H1 (cell line): Measurements from ENCODE around the gene SEMA3C. TPM values are rescaled to one million over a fixed set of nuclear protein-coding genes. Genes with fewer than 3 reads are reported as not detected.

Experiments used
- CTCF ChIA-PET: fragments of 300-600 bp; sonication (Branson Sonifier 250); formaldehyde crosslinking; loops from one replicate; lab custom pipeline; 2021; ENCODE audit not compliant: partially characterized antibody; lab: Charles Lee
- POLR2A ChIA-PET: fragments of 300-600 bp; sonication (Branson Sonifier 250); formaldehyde crosslinking; loops from one replicate; lab custom pipeline; 2021; ENCODE audit warnings: inconsistent platforms; ENCODE audit not compliant: partially characterized antibody; lab: Charles Lee
- DNase-seq, 2 experiments: peaks; one replicate each; pipeline versions ENCODE4 v3.0.0 to v3.0.0-alpha.2; 2010 to 2022; ENCODE audit warnings: low spot score in 2 of 2, low read depth in 1 of 2, mixed read lengths in 1 of 2
- FAIRE-seq: peaks from 2 replicates; lab custom pipeline; 2011; peaks lifted over from hg19 to GRCh38; lab: Jason Lieb, UNC
- H2AFZ ChIP-seq: 2 replicates; pipeline ENCODE4 v1.8.1; 2012; ENCODE audit warnings: low read length, inconsistent platforms
- H2AK5ac ChIP-seq: 2 replicates; pipeline ENCODE4 v1.6.1; 2013; ENCODE audit warnings: low read depth, low read length
- H2BK120ac ChIP-seq: replicated peaks from 2 replicates; pipeline ENCODE3; 2013; ENCODE audit warnings: low read depth, low read length, inconsistent platforms
- H2BK12ac ChIP-seq: 2 replicates; pipeline ENCODE4 v1.6.1; 2013; ENCODE audit warnings: low read depth, low read length
- H2BK15ac ChIP-seq: 2 replicates; pipeline ENCODE4 v1.6.1; 2013; ENCODE audit warnings: low read length
- H2BK20ac ChIP-seq: 2 replicates; pipeline ENCODE4 v1.6.1; 2013; ENCODE audit warnings: low read length
- H2BK5ac ChIP-seq: 2 replicates; pipeline ENCODE4 v1.6.1; 2013; ENCODE audit warnings: low read depth, low read length
- H3K14ac ChIP-seq: 2 replicates; pipeline ENCODE4 v1.6.1; 2013; ENCODE audit warnings: inconsistent platforms; ENCODE audit not compliant: insufficient read length
- H3K18ac ChIP-seq: 2 replicates; pipeline ENCODE4 v1.6.1; 2013; ENCODE audit warnings: low read length; ENCODE audit errors: extremely low read depth
- H3K23ac ChIP-seq: 2 replicates; pipeline ENCODE4 v1.6.1; 2013; ENCODE audit warnings: inconsistent platforms; ENCODE audit not compliant: insufficient read length
- H3K23me2 ChIP-seq: 2 replicates; pipeline ENCODE4 v1.6.1; 2013; ENCODE audit warnings: low read depth, low read length
- H3K27ac ChIP-seq: 2 replicates; pipeline ENCODE4 v1.6.1; 2011; ENCODE audit warnings: low read depth, low read length, inconsistent platforms
- H3K27me3 ChIP-seq, 4 experiments: replicated peaks in 1 of 4; 1 replicate in 1 of 4; 2 replicates in 3 of 4; pipeline versions ENCODE4 v1.6.1 to v1.8.1; 2011 to 2013; ENCODE audit warnings: low read length in 3 of 4, mild to moderate bottlenecking in 3 of 4, inconsistent platforms in 2 of 4, mixed read lengths in 2 of 4, moderate library complexity in 1 of 4; ENCODE audit not compliant: control insufficient read depth in 3 of 4, insufficient read depth in 3 of 4; ENCODE audit errors: extremely low read depth in 1 of 4
- H3K36me3 ChIP-seq, 4 experiments: 2 replicates each; pipeline versions ENCODE4 v1.6.1 to v1.8.1; 2011 to 2013; ENCODE audit warnings: mild to moderate bottlenecking in 4 of 4, low read length in 3 of 4, moderate library complexity in 2 of 4, control low read depth in 1 of 4, inconsistent platforms in 1 of 4; ENCODE audit not compliant: insufficient read depth in 4 of 4, control insufficient read depth in 2 of 4
- H3K4ac ChIP-seq: replicated peaks from 2 replicates; pipeline ENCODE3; 2013; ENCODE audit warnings: low read length, low read depth, mixed read lengths, inconsistent platforms; ENCODE audit not compliant: insufficient read length
- H3K4me1 ChIP-seq, 4 experiments: replicated peaks in 1 of 4; 1 replicate in 1 of 4; 2 replicates in 3 of 4; pipeline versions ENCODE4 v1.6.1 to v1.8.1; 2011 to 2013; ENCODE audit warnings: low read length in 3 of 4, inconsistent platforms in 2 of 4, mixed read lengths in 1 of 4; ENCODE audit not compliant: insufficient read depth in 4 of 4, control insufficient read depth in 3 of 4
- H3K4me2 ChIP-seq, 2 experiments: 2 replicates each; pipeline versions ENCODE4 v1.6.1 to v1.8.1; 2011 to 2013; ENCODE audit warnings: low read depth in 2 of 2, low read length in 2 of 2, control low read depth in 1 of 2, inconsistent platforms in 1 of 2, mild to moderate bottlenecking in 1 of 2; ENCODE audit not compliant: insufficient read depth in 1 of 2
- H3K4me3 ChIP-seq, 4 experiments: fragments of 200-600, 300-600 bp in 1 of 4; sonication (generic), shearing (Covaris generic), sonication (Bioruptor Twin) in 1 of 4; 2 replicates each; pipeline versions ENCODE4 v1.5.1 to v1.8.1; 2011 to 2016; ENCODE audit warnings: low read length in 4 of 4, low read depth in 3 of 4, control low read depth in 2 of 4, inconsistent platforms in 2 of 4, mild to moderate bottlenecking in 2 of 4, mixed read lengths in 1 of 4, moderate library complexity in 1 of 4; ENCODE audit not compliant: insufficient read depth in 2 of 4; ENCODE audit errors: extremely low read depth in 1 of 4
- H3K56ac ChIP-seq: replicated peaks from 2 replicates; pipeline ENCODE3; 2013; ENCODE audit warnings: low read depth, mild to moderate bottlenecking, mixed read lengths, low read length, inconsistent platforms; ENCODE audit not compliant: insufficient read length
- H3K79me1 ChIP-seq: 2 replicates; pipeline ENCODE4 v1.6.1; 2013; ENCODE audit warnings: low read depth, low read length, control low read depth
- H3K79me2 ChIP-seq, 2 experiments: 2 replicates each; pipeline versions ENCODE4 v1.6.1 to v1.8.1; 2012 to 2013; ENCODE audit warnings: low read length in 2 of 2, mild to moderate bottlenecking in 2 of 2, inconsistent platforms in 1 of 2; ENCODE audit not compliant: insufficient read depth in 2 of 2, control insufficient read depth in 1 of 2
- H3K9ac ChIP-seq, 4 experiments: replicated peaks in 1 of 4; 1 replicate in 1 of 4; 2 replicates in 3 of 4; pipeline versions ENCODE4 v1.6.1 to v1.8.1; 2011 to 2013; ENCODE audit warnings: low read depth in 3 of 4, low read length in 3 of 4, control low read depth in 2 of 4, mild to moderate bottlenecking in 2 of 4, moderate library complexity in 2 of 4, inconsistent platforms in 1 of 4; ENCODE audit errors: extremely low read depth in 1 of 4
- H3K9me3 ChIP-seq, 2 experiments: 2 replicates each; pipeline versions ENCODE4 v1.6.1 to v1.8.1; 2012 to 2013; ENCODE audit warnings: mild to moderate bottlenecking in 2 of 2, moderate library complexity in 2 of 2, control low read depth in 1 of 2, inconsistent platforms in 1 of 2, low read depth in 1 of 2, low read length in 1 of 2, mixed read lengths in 1 of 2; ENCODE audit not compliant: insufficient read depth in 2 of 2
- H4K20me1 ChIP-seq, 2 experiments: replicated peaks in 1 of 2; 2 replicates each; pipeline versions ENCODE3 to v1.8.1; 2011 to 2013; ENCODE audit warnings: inconsistent platforms in 2 of 2, low read length in 2 of 2, mild to moderate bottlenecking in 1 of 2; ENCODE audit not compliant: insufficient read depth in 2 of 2, control insufficient read depth in 1 of 2
- H4K5ac ChIP-seq: 2 replicates; pipeline ENCODE4 v1.6.1; 2013; ENCODE audit warnings: low read length, low read depth, mixed read lengths, inconsistent platforms; ENCODE audit not compliant: insufficient read length
- H4K8ac ChIP-seq: 2 replicates; pipeline ENCODE4 v1.8.0; 2013; ENCODE audit warnings: mild to moderate bottlenecking, moderate library complexity, low read length, inconsistent platforms; ENCODE audit not compliant: insufficient read depth; ENCODE audit errors: extremely low read depth
- H4K91ac ChIP-seq: replicated peaks from 2 replicates; pipeline ENCODE3; 2013; ENCODE audit warnings: low read length, mixed read lengths, inconsistent platforms; ENCODE audit not compliant: insufficient read length
- GTF2F1 ChIP-seq: IDR thresholded peaks from 2 replicates; pipeline ENCODE4 v1.6.1; 2012; ENCODE audit warnings: low read depth, low read length, improper control_type of control experiment, borderline replicate concordance
- RFX5 ChIP-seq: IDR thresholded peaks from 2 replicates; pipeline ENCODE4 v1.6.1; 2011; ENCODE audit warnings: low read depth, low read length, improper control_type of control experiment, borderline replicate concordance
- SP4 ChIP-seq: IDR thresholded peaks from 2 replicates; pipeline ENCODE4 v1.6.1; 2012; ENCODE audit warnings: low read length, inconsistent platforms
- WGBS, 2 experiments: shearing (Covaris generic) in 1 of 2; methylation state at CpG; one replicate each; pipeline versions ENCODE4 v1.1.6 to v1.1.7; 2013 to 2015; ENCODE audit warnings: low lambda C conversion rate in 2 of 2, mixed read lengths in 2 of 2, inconsistent platforms in 1 of 2, low coverage in 1 of 2, missing lambda C conversion rate in 1 of 2; ENCODE audit not compliant: insufficient replicate concordance in 2 of 2, insufficient coverage in 1 of 2, insufficient read length in 1 of 2; ENCODE audit errors: extremely low coverage in 1 of 2, missing lambda C conversion rate in 1 of 2; 5-methylcytosine and 5-hydroxymethylcytosine counted together
- polyA plus RNA-seq, 7 experiments: library from polyadenylated mRNA; depleted of rRNA in 3 of 7; stranded (reverse) in 5 of 7; unstranded in 2 of 7; fragments of >200 nt in 5 of 7; fragments of 200-250 nt in 2 of 7; gene quantifications; 1 replicate in 5 of 7; 2 replicates in 1 of 7; 4 replicates in 1 of 7; pipeline versions ENCODE4 v1.2.1 to v1.2.3, GENCODE V29; 2011 to 2013; ENCODE audit warnings: missing spikeins in 2 of 7, mixed read lengths in 2 of 7
- total RNA-seq: library from RNA; stranded (reverse); fragmentation: NEBNext Ultra II Directional; extraction: Animal tissue kit (Norgen Biotek cat#: 25700); gene quantifications from 2 replicates; pipeline ENCODE4 v1.2.1, GENCODE V29; 2021
- TF ChIP-seq, protein P1 (sequence below): IDR thresholded peaks from 2 replicates; pipeline ENCODE4 v1.6.1; 2011; ENCODE audit warnings: low read depth, mild to moderate bottlenecking, low read length; ENCODE audit not compliant: insufficient read depth

Gene SEMA3C
- total and polyA plus RNA-seq, 2 of the 8 experiments (the other 6 are each of a cell fraction or from before 2014, with no cell fraction given): 0.15 to 1.4 TPM

DNA sequence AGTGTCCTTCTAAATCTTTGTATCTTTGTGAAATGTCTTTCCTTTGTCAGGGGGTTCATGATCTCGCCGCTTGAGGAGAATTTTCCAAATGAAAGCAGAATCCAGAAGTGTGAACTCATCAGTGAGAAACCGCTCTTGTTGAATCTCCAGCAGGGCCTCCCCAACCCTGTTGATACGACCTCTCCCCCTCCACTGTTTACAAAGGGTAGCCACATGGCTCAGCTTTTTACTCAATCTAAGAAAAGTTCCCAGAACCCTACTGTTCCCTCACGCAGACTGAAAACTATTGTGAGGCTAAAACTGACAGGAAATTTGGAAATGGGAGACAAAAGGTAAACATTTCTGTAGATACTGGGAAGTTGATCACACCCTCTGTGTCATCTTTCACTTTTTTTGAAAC, 73.9 kb downstream of the SEMA3C start:
- TF ChIP-seq RFX5 (no peak), GTF2F1 (no peak), SP4 (no peak)
- TF ChIP-seq, protein P1, sequence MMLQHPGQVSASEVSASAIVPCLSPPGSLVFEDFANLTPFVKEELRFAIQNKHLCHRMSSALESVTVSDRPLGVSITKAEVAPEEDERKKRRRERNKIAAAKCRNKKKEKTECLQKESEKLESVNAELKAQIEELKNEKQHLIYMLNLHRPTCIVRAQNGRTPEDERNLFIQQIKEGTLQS: no peak
- H4K91ac ChIP-seq: no peak overlapping the region
- 87% methylated on average over 5 of the region's 5 CpGs; no CpG with 5 or more reads in 1 of the 2 experiments for WGBS, 2 experiments
- H3K23me2 ChIP-seq: no peaks in the 10 kb centered on the region
- no peak overlapping the region for H2BK120ac ChIP-seq
- CTCF ChIA-PET: no interaction called here
- peaks cover 0 to 4% (median 1%) of the 10 kb centered on the region in 4 experiments; a peak in 2 of 7 replicates for H3K4me1 ChIP-seq
- no peak overlapping the region for H3K56ac ChIP-seq
- H3K14ac ChIP-seq: no peak overlapping the region
- no peaks in the 10 kb centered on the region for H3K79me1 ChIP-seq
- H3K27me3 ChIP-seq: no peaks in the 10 kb centered on the region
- H3K4me3 ChIP-seq: no peak overlapping the region
- no peak overlapping the region for H3K9ac ChIP-seq
- H3K4ac ChIP-seq: no peak overlapping the region
- H2BK15ac ChIP-seq: no peak overlapping the region
- DNase-seq (no peak), FAIRE-seq (no peak)
- H4K5ac ChIP-seq: no peak overlapping the region
- POLR2A ChIA-PET: no interaction called here
- no peak overlapping the region for H3K18ac ChIP-seq
- H4K8ac ChIP-seq: no peak overlapping the region
- H2BK12ac ChIP-seq: no peak overlapping the region
- no peaks in the 10 kb centered on the region for H4K20me1 ChIP-seq
- no peak overlapping the region for H3K27ac ChIP-seq
- no peak overlapping the region for H3K4me2 ChIP-seq
- H3K36me3 ChIP-seq: no peaks in the 10 kb centered on the region
- H2BK5ac ChIP-seq: no peak overlapping the region
- H2BK20ac ChIP-seq: no peak overlapping the region
- H3K23ac ChIP-seq: no peak overlapping the region
- no peak overlapping the region for H2AK5ac ChIP-seq
- no peaks in the 10 kb centered on the region for H3K79me2 ChIP-seq
- H2AFZ ChIP-seq: peak overlapping the region; percentile 84; the same call in 1 of the 2 replicates
- H3K9me3 ChIP-seq: no peaks in the 10 kb centered on the region
